Uterus (tissue), 2 donors: ENCODE data around the gene PIP5K1C.

Source experiments
- CTCF ChIP-seq, 4 experiments: fragments of 200-600 bp in 2 of 4; fragments of 450-650 bp in 2 of 4; sonication (generic) in 2 of 4; IDR thresholded peaks; one replicate each; pipeline ENCODE4 v1.5.1; 2016 to 2019; ENCODE audit warnings: antibody characterized with exemption in 4 of 4, mild to moderate bottlenecking in 2 of 4, moderate library complexity in 1 of 4
- POLR2A ChIP-seq, 2 donors: fragments of 450-650 bp; IDR thresholded peaks; one replicate each; pipeline ENCODE4 v1.6.1; 2016; ENCODE audit warnings: antibody characterized with exemption in 2 of 2, mild to moderate bottlenecking in 1 of 2, moderate library complexity in 1 of 2

- TF ChIP-seq CTCF (IDR thresholded peaks at IDR 0.05) (no peak), POLR2A (IDR thresholded peaks at IDR 0.05) (no peak)
Measured at GRCh38 chr19:3613818-3614661, 86.2 kb downstream of the PIP5K1C start.
